Activated naive CD4-positive, alpha-beta T cell treated with anti-CD3 and anti-CD28 coated beads, Interleukin-2, amount 50 U/mL, for 16 hours (primary cell): ENCODE results near the gene ARL15.

Experiments used
- DNase-seq: peaks from one replicate; pipeline ENCODE4 v3.0.0-alpha.2; 2020

The ARL15 gene

GRCh38 chr5:54313311-54314270 lies 3.2 kb upstream of the ARL15 start:
- no peak for DNase-seq

DNA sequence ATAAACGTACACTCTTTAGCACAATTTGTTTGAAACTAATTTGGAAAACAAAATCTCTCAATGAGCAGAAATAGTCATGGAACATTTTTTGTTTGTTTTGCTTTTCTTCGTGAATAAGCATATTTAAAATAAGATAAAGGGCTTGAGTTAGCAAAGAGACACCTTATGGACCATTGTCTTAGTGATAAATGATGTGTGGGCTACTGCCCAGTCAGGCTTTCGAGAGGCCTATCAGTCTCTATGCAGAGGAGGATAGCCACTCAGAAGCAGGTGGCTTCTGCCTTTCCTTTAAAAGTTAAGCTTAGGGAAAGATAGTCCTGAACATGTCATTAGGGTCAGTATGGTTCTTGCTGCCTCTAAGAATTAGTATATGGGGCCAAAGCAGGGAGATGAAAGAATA lies 2.1 kb upstream of the ARL15 start:
- no peak for DNase-seq

DNA sequence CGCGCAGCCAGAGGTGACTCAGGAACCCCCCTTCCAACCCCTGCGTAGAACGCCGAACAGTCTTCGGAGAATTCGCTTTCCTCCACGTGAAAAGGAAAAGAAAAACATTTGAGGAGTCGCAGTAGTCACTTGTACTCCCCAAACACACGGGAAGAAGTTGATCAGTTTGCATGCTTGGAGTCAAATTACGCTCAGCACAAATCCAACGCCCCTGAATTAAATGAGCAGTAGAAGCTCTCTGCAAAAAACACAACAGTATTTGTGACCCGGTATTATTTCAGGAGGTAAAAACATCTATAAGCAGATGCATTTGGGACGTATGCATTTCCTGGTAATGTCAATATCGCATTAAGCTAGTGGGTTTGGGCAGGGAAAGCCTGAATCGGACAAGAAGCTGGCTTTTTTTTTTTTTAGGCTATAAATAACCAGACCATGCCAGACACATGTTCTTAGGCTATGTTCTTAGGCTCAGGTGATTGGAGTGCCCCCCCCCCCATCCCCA lies 854 bp upstream of the ARL15 start:
- no peak for DNase-seq

GRCh38 chr5:54309691-54310432 lies 511 bp downstream of the ARL15 start:
- peak; percentile 25 for DNase-seq

DNA sequence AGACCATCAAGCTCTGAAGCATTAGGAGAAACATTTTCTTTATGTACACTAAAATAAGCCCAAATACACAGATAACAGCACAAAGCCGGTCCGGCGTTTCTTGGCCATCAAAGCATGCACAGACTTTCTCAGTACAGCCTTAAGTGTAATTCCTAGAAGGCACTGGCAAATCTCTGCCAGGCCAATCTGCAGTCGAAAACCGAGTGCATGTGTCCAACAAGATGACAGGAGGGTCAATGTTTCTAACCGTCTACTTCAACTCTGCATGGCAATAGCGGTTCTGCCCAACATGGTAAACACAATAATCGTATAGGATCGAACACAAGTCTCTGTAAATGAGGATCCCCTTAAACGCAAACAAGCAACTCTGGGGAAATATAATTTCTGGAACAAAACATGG lies 1.1 kb downstream of the ARL15 start:
- DNase-seq, result no peak

DNA sequence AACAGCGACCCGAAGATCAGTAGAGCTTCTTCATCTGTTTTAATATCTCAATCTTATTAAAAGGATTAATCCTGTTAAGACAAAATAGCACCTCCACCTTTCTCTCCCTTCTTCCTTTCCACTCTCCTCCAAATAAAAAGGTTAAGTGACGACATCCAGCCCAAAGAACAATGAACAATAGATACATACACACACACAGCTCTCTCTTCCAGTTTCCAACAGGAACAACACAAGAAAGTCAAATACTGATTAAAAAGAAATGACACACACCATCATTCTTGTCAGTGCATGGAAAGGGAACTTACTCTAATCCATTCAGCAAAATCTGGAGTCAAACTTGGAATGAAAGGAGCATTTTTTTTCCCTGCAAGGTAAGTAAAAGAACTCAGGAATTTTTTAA lies 2.8 kb downstream of the ARL15 start:
- no peak for DNase-seq

DNA sequence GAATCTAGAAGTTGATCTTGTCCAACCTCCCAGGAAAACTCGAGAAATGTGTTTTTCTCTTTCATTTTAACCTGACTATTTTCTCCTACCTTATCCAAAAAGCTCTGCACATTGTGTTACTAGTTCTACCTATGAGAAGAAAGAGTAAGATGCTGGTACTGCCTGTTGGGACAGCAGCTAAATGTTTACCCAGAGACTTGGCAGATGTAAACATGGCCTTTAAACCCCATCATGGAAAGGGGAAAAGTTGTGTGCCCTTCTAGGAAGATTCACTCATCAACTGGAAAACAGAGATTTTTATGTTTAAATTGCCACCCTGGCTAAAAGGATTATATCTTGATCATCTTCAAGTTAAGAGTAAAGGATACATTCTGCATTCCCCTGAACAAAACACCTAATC lies 3.5 kb downstream of the ARL15 start:
- DNase-seq, result no peak

- DNase-seq, result no peak
Measured at GRCh38 chr5:54305737-54306136, 4.6 kb downstream of the ARL15 start.

DNA sequence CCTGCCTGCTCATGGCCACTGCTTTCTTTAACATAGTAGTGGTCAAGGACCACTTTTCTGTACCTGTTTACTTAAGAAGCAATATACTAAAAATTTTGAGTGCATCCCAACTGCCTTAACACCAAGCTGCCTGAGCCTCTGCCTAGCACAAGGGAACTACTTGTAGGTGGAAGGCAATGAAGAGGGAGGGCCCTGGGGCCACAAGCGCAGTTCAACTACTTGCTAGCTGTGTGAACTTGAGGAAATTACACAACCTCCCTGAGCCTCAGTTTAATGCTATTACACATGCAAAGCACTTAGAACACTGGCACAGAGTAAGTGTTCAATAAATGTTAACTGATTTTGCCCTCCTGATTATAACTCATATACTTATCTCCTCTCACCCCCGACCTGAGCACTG lies 6.3 kb downstream of the ARL15 start:
- no peak for DNase-seq

DNA sequence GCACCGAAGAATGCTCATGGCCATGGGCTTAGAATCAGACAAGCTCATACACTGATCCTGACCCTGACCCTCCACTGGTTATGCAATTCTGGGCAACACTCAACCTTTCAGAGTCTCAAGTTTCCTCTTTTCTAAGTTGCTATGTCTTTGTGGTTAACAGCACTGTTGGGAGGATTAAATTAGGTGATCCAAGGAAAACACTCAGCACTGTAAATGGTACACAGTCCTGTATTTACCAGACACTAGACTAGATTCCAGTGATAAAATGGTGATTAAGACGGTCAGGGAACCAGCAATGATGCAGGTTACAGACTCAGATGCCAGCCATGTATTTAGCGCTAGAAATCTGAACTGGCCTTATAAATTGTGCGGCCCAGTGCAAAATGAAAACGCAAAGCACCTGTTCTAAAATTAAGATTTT lies 8.1 kb downstream of the ARL15 start:
- DNase-seq, result no peak

DNA sequence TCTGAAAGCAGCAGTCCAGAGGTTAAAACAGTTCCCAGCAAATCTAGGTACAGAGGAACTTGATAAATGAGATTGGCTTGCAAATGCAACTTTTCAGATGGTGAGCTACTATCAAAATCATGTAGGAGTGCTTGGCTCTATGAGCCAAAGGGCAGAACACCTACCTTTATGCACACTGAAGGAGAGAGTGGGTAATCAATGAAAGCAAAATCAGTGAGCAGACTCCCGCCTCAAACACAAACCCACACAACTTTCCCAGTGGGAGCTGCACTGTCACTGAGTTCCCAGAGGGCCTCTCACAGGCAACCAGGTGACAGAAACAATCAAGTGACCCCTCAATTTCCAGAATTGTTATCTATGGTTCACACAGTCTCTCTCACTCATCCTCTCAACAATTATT lies 8.5 kb downstream of the ARL15 start:
- no peak for DNase-seq

DNA sequence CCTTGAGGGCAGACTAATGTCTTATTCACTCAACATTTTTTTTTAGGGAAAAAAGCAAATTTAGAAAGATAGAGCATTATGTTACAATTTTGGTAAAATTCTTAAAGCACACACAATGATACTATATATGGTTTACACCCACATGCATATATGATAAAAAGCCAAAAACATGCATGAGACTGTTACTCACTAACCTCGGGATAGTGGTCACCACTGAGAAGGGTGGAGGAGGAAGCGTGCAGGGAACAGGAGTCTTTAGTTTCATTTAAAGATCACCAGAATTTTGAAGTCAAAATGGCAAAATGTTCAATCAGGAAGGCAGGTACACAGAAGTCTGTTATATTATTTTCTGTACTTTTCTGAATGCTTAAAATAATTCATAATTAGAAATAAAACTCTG lies 9.2 kb downstream of the ARL15 start:
- DNase-seq, result no peak

DNA sequence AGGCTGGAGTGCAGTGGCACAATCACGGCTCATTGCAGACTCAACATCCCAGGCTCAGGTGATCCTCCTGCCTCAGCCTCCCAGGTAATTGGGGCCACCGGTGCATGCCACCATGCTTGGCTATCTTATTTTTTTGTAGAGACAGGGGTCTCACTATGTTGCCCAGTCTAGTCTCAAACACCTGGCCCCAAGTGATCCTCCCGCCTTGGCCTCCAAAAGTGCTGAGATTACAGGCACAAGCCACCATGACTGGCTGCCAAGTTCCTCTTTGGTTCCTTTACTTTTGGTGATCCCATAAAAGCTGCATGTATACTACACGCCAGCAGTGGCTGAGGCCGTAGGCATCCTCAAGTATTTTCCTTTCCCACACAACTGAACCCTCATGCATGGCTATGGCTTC lies 11.4 kb downstream of the ARL15 start:
- DNase-seq, result no peak

GRCh38 chr5:54296386-54296785 lies 14.0 kb downstream of the ARL15 start:
- DNase-seq, result no peak

DNA sequence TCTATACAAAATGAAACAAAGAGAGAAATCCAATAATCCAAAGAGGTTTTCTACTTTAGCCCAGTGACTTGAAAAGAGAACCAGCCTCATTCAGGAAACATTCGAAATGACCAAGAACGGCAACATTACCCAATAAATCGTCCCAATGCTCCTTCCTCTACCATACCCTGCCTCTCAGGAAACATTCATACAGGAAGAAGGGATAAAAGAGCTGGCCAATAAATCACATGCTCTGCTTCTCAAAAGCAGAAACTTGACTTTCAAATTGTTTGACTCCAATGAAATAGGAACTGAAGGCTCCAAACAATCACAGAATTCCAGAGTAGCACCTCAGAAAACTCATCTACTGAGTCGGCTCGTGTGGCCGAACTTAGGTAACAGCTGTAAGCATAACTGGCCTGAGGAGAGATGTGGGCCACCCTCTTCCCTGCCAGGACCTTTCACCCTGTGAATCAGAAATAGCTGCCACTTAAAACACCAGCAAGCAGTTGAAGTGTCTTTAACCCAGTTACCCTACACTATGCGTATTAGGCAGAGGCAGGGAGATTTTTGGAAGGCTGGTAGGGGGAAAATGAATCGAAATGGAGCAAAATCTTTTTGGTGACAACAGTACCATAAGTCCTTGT lies 14.6 kb downstream of the ARL15 start:
- DNase-seq, result no peak

DNA sequence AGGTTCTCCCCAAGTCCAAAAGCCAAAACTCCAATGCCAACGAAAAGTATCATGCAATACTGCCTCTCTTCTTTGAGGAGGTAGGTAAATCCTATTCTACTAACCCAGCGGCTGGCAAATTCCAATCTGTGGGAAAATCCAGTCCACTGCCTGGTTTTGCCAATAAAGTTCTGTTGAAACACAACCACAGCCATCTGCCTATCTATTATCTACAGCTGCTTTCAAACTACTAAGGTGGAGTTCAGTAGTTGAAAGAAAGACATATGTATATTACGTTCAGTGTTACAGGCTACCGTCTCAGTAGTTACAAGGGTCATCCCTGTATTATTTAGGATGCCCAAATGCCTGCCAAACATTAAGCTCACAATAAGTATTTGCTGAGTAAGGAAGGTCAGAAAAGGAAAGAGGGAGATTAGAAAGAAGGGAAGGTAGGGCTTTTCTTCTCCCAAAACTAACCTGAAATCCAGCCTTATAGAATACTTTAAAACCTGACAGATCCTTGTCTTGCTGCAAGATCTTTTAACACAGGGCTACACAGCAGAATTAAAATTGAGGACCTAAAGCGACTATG lies 16.2 kb downstream of the ARL15 start:
- DNase-seq, result no peak

DNA sequence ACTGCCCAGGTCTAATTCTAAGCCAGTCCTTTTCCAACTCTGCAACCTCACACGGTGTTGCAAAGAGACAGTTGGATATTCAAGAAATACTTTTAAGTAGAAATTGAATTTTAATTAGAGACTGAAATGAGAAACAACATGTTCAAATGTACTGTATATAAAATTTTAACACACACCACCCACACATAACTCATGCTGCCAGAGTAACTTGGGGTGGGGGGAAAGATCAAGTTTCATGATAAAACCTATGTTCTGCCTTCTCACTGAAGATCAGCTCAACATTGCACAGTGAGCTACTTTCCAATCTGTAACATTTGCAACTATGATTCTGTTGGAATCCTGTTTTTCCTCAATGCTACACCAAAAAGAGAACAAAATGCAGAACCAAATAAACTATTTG lies 17.5 kb downstream of the ARL15 start:
- no peak for DNase-seq

DNA sequence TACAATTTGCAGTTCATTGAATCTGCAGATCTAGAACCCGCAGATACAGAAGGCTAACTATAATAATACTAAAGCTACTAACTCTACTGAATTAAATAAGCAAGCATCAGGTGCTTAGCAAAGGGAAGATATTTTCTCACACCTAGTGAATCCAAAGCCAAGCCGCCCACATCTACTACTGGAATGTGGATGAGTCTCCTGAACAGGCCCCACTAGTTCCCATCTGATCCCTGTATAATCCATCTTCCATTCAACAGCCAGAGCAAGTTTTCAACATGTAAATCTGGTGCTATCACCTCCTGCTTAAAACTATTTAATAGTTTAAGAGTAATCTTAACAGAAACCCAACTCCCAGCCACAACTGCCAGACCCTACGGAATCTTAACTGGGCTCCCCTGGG lies 18.9 kb downstream of the ARL15 start:
- DNase-seq, result no peak

DNA sequence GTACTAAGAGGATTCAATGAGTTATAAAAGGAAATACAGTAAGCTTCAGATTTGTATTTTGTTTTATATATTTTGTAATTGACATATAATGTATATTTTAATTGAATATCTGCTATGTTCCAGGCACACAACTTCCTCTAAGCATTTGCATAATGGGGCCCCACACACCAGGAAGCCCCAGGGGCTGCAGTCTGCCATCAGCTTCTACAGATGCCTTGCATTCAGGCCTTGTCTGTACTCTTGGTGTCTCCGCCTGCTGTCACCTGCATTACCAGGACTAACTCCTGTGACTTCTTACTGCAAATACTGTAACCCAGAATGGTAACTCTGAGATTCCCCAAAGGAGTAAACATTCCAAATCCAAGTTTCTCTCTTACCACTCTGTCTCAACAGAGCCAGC lies 20.6 kb downstream of the ARL15 start:
- no peak for DNase-seq

- no peak for DNase-seq
Measured at GRCh38 chr5:54288568-54289217, 21.7 kb downstream of the ARL15 start.

- no peak for DNase-seq
Measured at GRCh38 chr5:54285686-54286085, 24.7 kb downstream of the ARL15 start.

- no peak for DNase-seq
Measured at GRCh38 chr5:54284586-54284985, 25.8 kb downstream of the ARL15 start.

DNA sequence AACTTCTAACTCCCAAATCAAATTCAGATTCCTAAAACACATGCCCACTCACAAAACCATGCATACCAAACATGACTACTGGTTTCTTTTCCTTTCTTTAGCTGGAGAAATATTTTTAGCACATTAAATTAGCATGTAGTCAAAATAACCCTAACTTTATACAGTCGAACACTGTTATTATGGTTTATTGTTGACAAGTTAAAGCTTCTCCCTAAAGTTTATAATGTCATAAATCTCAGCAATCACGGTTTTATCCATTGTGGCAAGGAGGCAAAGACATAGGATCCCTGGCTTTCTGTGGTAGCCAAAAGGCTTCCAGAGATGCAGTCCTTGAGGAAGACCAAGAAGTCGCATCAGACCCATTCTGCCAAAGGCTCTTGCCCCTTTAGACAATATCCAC lies 27.5 kb downstream of the ARL15 start:
- DNase-seq, result no peak
